Measurements from ENCODE around the gene CTNNA2.

CTNNA2 gene

DNA sequence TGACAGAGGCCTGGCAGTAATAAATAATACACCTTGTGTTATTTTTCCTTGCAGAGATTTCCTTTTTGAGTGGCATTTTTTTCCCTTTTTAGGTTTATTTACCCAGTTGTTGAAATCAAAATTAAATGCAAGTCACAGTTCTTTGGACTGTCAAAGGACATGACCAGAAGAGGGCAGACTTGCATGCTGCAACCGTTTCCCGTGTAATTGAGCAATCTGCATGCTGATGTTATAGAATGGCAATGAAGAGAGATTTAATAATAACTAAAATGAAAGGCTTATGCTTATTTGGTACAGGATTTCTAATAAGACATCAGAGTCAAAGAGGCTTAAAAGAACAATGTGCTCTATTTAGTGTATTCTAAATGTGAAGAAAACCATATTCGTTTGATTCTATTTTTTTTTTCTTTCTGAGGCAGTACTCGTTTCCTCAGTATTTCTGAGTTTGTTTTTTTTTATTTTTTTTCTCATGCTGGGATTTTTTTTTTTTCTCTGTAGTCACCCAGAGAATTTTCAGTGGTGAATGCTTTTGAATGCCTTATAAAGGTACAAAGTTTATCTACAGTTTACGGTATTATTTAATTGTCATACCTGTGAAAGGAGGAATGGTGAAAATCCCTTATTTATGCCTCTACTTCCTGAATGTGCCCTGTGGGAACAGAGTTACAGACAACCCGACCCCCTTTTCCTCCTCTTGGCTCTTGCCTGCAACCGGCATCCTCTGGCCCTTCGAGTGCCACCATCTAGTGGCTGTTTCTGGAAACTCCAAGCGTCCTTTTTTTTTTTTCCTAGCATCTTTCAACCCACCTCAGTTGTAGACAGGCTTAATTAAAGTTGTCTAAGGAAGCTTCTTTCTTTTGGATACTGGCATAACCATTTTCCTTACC, 423.2 kb downstream of the CTNNA2 start:
- no peak for DNase-seq (ENCODE audit: low read depth)

DNA sequence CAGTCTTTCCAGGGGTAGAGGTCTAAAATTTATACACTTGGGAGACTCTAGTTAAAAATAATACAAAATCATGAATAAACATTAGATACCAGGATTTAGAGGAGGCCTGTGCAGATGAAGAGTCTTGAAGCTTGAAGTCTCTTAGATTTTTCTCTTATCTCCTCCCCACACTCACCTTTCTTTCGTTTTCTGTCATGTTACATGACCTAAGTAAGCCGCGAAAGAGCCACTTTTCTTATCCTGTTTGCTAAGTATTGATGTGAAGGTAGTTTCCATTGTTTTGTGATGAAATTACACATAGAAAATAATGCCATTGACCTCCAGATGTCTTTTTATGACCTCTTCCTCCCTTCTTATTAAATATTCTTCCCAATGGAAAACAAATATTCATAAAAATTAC, 423.9 kb downstream of the CTNNA2 start:
- DNase-seq (ENCODE audit: low read depth), result no peak

DNA sequence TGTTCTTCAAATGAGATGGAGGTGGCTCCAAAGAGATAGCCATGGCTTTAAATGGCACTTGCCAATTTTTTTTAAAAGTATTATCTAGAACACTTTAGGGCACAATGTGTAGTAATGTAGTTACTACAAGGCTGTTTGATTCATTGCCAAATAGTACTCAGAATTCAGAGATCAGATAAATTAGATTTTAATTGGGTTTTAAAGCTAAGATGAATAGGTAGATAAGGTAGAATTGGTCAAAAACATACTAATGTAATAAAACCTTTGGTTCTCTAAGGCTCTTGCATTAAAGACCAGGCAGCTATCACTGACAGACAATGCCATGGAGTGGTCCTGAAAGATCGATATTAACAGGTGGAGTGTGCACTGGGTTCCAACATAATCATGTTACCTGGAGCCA, 425.8 kb downstream of the CTNNA2 start:
- DNase-seq (ENCODE audit: low read depth), result no peak

DNA sequence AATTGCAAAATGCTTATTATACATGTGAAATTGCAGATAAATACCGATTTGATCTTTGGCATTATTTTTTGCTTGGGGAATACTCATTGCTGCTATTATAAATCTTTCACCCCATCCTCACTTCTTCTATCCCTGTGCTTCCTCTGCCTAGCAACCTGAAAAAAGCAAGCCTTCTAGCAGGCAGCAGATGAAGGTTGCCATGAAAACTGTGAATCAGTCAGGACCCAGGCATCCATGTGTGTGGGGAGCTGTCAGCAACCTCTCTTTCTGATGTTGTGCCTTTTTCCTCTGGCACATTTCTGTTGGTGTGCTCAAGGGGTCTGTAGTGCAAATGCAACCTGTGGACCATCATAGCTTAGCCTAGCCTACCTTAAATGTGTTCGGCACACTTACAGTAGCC, 427.5 kb downstream of the CTNNA2 start:
- DNase-seq (ENCODE audit: low read depth), result no peak

DNA sequence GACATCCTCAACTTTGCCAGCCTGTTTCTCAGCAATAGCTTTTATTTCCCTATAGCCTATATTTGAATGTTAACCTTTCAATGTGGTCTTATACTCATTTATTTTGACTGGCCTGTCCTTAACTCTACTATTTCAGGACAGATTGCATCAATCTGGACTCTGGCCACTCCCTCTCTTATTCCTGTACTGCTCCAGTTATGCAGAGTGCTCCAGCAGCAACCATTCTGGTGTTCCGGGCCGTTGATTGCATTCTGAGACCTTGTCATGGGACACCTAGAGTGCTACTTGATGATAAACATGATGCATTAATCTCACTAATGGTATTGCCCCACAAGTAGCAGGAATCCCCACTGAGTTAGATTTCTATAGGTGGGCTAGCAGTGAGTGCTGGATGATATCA, 428.3 kb downstream of the CTNNA2 start:
- DNase-seq (ENCODE audit: low read depth), result no peak

DNA sequence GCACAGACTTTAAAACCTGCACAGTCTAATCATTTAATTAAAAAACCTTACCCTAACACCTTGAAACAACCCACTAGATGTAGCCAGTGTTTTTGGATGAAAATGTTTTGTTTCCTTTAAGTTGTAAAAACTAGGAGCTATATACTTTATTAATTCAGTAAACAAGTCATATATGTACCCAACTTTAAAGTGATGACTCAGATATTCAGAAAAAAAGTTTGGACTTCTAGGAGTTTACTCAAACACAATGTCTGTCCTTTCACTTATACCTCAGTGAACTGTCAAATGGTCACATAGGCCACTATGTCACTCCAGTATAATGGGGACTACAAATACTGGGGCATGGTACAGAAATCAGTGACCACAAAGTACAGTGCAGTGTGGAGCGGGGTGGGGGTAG, 431.4 kb downstream of the CTNNA2 start:
- no peak for DNase-seq (ENCODE audit: low read depth)

DNA sequence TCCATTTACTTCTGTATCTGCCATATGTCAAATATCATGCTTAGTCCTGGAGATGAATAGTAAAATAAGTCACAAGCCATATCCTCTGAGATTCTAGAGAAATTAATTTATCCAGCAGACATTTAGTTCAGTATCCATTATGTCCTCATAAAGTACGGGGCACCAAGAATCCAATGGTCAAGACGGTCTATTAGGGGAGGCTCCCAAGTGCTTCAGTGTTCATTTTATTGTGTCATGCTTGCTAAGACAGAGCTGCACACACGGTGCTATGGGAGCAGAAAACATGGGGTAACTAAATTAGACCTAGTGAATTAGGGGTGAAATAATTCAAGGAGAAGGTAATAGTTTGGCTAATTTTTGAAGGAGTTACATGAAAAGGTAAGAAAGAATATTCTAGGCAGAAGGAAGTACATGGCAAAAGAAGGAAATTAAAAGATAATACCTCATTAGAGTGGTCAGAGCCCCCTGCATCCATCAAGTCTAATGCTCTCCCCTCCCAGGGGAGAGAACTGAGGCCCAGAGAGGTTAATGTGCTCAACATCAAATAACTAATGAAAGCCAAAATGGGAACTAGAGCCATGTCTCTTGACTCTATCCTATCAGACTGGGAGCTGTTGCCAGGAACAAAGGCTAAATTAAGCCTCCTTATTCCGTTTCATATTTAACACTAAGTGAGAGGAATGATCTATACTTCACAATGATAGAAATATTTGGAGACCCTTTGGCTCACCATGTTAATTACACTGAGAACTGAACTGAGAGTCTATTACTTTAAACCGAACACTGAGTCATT, 433.0 kb downstream of the CTNNA2 start:
- DNase-seq (ENCODE audit: low read depth), result no peak

DNA sequence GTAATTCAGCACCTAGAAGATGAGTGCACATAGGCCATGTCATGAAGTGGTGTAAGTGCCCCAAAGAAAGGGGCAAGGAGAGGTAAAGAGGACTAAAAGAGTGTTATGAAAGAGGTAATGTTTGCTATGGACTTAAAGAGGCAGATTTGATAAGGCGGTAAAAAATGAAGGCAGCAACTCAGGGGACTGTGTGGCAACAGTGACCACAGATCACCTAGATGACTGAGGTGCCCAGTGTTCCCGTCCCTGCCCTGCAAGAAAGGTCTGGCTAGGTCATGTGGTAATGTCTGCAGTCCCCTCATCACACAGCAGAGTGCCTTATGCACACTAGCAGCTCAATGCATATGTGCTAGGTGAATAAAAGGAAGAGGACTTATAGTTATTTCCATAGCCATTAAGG, 434.9 kb downstream of the CTNNA2 start:
- no peak for DNase-seq (ENCODE audit: low read depth)

DNA sequence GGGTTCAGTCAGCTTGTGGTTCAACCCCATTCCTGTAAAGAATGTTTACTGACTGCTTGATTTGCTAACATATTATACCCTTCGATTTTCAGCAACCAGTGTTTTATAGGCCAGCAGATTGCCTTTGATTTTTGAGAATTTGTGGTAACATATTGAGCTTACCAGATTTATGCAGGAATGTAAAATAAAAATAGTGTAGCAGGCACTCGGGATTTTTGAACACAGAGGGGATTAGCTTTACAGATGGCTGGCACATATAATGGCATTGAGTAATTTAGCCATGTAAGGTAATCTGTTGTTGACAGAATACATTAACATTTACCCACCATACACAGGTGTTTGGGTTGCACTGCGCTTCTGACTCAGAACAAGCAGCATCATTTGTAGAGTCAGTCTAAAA, 437.7 kb downstream of the CTNNA2 start:
- DNase-seq (ENCODE audit: low read depth), result no peak

DNA sequence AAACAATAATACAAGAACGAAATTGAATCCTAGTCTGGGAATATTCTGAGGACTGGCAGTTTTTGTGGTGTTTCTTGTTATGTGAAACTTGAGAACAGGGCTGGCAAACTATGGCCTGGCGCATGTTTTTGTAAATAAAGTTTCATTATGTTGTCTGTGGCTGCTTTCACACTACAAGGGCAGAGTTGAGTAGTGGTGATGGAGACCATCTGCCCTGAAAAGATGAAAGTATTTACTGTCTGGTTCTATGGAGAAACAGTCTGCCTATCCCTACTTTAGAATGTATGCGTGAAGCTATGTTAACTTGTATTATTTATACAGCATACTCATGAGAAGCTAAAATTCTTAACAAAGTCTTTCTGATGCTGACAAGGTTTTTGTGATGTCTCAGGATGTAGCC, 439.8 kb downstream of the CTNNA2 start:
- no peak for DNase-seq (ENCODE audit: low read depth)

DNA sequence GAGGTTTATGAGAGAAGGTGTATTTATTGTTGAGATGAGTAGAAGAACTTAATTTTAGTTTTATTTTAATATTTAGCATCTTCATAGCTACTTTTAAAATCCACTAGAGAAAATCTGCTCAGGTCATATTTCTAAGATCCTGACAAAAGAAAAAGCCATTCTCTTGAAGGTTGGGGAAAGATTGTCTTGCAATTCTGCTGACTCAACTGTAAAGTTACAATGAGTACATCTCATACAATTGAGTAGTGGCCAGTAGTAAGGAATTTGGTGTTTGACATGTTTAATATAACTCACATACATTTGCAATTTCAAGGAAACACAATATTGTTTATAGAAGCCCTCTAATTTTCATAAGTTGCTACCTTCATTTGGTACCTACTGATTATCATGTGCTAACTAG, 447.2 kb downstream of the CTNNA2 start:
- DNase-seq (ENCODE audit: low read depth), result no peak

DNA sequence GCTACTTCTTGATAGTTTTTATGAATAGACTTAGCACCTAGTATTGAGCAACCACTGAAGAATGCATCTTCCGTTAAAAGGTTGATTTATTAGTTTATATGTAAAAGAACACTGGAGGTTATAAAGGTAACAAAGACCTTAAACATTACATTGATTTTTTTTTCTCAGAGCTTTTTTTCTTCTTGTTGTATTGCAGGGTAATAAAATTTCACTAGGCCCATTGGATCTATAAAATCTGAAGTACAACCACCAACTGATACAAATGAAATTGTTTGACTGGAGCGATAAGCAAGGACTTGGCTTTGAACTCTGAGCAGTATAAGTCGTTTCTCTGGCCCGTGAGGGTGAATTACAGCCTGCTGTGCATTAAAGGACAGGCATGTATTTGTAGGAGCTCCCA, 447.7 kb downstream of the CTNNA2 start:
- DNase-seq (ENCODE audit: low read depth), result no peak

DNA sequence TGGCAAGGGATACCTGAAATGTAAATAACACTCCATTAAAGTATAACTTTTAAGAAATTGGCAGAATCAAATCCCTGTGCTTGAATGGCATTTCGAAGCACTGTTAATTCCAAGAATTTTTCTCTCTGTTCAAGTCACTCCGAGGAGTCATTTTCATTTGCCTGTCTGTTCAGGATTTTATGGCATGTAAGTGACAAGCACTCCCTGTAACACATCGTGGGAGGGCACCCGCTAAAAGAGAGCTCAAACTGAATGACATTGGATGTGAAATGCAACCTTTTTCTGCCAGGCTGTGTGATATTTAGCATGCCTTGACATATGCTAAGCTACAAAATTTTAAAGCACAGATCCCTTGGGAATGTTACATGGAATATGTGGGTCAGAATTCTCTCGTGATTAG, 452.1 kb downstream of the CTNNA2 start:
- DNase-seq (ENCODE audit: low read depth), result no peak

DNA sequence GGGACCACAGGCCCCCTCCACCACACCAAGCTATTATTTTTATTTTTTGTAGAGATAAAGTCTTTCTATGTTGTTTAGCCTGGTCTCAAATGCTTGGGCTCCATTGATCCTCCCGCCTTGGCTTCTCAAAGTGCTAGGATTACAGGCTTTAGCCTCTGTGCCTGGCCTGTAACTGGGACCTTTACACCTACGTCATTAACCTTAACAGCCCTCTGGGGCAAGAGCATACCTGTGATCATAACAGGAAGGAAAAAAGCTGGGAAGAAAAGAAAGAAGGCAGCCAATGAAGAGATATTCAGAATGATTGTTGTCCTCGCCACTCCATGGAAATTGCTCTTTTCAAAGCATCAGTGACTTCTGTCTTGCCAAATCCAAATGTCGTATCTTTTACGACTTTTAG, 453.5 kb downstream of the CTNNA2 start:
- DNase-seq (ENCODE audit: low read depth), result no peak

DNA sequence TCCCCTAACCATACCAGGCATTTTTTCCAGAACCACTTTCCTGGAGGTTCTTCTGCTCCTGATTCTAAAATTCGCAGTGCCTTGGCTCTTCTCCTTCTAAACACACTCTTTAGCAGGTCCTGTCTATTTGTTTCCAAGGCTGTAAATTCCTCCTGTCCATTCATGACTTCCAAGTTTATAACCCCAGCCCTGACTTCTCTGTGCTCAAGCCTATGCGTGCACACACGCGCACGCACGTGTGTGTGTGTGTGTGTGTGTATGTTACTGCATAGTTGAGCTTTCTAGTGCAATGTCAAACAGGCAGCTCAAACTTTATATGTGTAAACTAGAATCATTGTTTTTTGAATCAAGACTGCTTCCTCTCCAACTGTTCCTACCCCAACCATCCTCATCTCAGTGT, 454.0 kb downstream of the CTNNA2 start:
- DNase-seq (ENCODE audit: low read depth), result no peak

DNA sequence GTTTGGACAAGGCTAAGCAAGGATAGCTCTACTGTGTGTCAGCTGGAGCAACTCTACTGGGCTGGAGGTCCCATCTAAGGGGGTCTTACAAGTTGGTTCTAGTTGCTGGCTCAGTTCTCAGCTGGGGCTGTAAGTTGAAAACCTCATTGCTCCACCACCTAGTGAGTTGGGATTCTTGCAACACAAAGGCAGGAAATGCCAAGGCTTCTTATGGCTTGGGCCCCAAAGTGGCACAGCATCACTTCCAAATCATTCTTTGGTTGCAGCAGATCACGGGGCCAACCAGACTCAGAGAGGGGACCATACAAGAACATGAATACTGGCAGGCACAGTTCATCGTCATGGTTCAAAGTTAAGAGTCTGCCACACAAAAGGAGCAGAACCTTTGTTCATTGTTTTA, 459.0 kb downstream of the CTNNA2 start:
- no peak for DNase-seq (ENCODE audit: low read depth)

DNA sequence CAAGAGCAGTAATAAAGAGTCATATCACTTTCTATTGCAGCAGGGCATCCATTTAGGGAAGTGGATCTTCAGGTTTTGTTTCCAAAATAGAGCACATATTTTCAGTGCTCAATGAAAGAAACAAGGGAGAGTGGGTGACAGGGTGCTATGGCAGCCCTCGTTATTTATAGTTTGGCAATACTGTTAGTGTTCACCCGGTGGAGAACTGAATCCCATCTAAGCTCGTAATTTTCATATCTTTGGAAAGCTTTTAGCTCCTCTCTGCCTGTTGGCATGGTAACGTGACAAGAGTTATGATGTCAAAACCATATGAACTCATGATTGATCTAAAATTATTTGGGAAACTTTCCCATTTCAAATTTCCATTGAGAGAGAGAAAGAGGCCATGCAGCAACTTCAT, 459.8 kb downstream of the CTNNA2 start:
- no peak for DNase-seq (ENCODE audit: low read depth)

DNA sequence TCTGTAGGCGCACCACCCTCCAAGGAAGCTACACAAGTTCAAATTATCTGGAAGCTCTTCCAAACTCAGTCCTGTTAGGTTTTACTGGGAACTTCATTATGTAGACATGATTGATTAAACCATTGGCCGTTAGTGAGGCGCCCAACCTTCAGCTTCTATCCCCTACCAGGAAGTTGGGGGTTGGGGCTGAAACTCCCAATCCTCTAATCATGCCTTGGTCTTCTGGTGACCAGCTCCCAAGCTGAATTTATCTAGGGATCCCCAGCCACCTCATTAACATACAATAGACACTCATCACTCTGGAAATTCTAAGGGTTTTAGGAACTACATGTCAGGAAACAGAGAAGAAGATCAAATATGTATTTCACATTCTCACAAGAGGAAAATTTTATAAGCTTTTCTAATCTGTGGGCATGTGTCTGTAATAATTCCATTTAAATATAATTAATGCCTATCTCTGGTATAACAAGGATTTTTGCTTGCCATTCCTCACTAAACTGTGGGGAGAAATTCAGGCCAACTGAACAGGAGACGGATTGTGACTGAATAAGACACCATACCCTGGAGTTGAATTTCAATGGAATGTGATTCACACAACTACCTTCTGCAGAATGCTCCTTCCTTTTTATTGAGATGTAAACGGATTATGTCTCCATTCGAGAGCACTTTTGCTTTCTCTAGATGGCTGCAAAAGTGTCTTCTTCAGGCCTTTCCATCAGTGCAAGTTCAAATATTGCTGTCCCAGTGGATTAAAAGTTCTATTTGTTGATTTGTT, 463.1 kb downstream of the CTNNA2 start:
- no peak for DNase-seq (ENCODE audit: low read depth)

DNA sequence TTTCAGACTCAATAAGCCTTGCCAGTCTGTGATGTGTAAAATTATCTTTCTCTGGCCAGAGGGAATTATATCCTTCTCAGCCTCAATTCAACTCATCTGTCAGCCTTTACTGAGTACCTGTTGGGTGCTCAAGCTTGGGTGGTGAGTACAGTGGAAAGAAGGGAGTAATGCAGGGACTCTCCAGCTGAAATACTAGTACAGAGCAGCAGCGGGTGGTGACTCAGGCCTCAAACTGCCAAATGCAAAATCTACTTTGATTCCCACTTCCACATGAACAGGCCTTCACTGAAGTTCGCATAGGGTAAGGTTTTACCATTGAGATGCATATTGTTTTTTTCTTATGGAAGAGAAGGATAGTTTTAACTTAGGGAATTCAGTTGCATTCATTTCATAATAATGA, 464.9 kb downstream of the CTNNA2 start:
- DNase-seq (ENCODE audit: low read depth), result no peak

DNA sequence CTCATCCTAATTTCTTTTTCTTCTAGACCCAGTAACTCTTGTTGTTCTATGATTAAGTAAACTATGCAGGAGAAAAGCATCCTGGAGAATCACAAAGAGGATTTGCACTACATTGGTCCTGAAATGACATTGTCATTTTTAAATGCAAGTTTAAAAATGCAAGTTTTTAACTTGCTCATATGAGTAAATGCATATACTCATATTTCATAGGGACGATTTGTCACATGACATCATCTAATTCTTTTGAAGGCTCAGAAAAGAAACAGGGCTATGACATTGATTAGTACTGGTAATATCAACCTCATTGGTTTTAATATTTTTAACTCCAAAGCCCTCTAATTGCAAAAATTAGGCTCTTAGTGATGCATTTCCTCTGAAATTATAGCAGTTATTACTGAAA, 467.3 kb downstream of the CTNNA2 start:
- DNase-seq (ENCODE audit: low read depth), result no peak

DNA sequence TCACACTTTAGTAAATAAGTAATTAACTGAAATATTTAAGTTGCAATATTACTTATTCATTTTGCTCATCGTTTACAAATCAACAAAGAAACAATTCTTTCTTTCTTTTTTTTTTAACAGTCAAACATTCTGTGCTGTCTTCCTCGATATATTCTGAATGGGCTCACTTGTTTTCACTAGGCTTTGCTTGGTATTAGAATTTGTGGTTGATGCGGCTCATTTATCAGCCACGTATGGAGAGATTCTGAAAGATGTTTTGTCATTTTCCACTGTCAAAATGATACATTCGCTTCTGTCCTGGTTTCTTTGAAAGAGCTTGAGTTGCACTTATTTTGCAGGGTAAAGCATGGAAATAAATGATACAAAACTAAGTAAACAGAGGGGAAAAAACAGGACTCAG, 468.0 kb downstream of the CTNNA2 start:
- no peak for DNase-seq (ENCODE audit: low read depth)

DNA sequence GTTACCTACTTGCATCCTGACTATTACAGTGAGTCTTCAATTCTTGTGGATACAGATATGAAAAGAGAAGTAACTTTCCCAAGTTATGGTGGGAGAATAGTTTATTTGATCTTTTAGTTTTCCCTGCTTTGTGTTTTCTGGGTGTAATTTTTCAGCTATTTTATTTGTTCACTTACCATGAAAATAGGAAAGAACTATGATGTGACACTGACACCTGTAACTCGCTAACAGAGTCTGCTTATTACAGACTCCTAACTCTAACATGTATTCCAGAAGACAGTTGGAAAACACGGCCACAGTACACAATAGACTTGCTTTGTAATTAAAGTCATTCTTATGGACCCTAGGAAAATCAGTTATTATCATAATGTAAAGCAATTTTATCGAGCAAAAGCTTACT, 468.5 kb downstream of the CTNNA2 start:
- no peak for DNase-seq (ENCODE audit: low read depth)

DNA sequence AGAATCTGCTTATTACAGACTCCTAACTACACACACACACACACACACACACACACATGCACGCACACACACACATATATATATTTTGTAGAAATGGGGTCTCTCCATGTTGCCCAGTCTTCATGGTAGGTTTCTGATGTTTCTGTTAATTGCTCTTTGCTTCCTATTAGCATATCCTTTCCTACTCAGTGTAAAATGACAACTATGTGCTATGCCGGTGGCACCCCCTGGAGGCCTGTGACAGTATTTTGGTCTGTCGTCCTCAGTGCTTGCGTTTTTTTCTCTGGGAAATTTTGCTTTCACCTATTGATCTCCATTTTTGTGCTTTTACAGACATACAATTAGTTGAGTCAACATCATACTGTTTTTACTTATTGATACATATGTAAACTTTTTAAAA, 469.6 kb downstream of the CTNNA2 start:
- no peak for DNase-seq (ENCODE audit: low read depth)

All from activated T-helper 1 cell treated with Interleukin-2 at 50 U/mL for 16 hours (primary cell).